GM18505 (cell line): ENCODE measurements around the gene MRPL43.
"Not testable (repeated sequence)": the region's sequence is repeated elsewhere in the genome, so short reads cannot be mapped to it uniquely, and the experiment has no call there.

Source experiments
- ATAC-seq: cut with Tn5 transposase; IDR thresholded peaks from one replicate; pipeline ENCODE4 v1.9.1; 2021; ENCODE audit not compliant: unreplicated experiment
- POLR2A ChIP-seq: IDR thresholded peaks from 4 replicates; pipeline ENCODE4 v1.6.1; 2011; ENCODE audit warnings: borderline replicate concordance; ENCODE audit not compliant: insufficient read depth, insufficient read length; ENCODE audit errors: extremely low read depth

MRPL43 gene

GRCh38 chr10:100978121-100978900, 9.0 kb downstream of the MRPL43 start:
- ATAC-seq, result no peak
- TF ChIP-seq POLR2A, result no peak

- no peak for TF ChIP-seq POLR2A
- no peak for ATAC-seq
These were observed 9.9 kb downstream of the MRPL43 start for GRCh38 chr10:100977436-100977835.

- TF ChIP-seq POLR2A, result no peak
- ATAC-seq, result no peak
These were observed 10.4 kb downstream of the MRPL43 start for GRCh38 chr10:100976906-100977305.

GRCh38 chr10:100975397-100975796, 11.9 kb downstream of the MRPL43 start:
- ATAC-seq, result not testable (repeated sequence)

GRCh38 chr10:100972904-100973535, 14.3 kb downstream of the MRPL43 start:
- no peak for ATAC-seq
- TF ChIP-seq POLR2A, result no peak

- no peak for ATAC-seq
- TF ChIP-seq POLR2A, result no peak
These were observed 15.0 kb downstream of the MRPL43 start for GRCh38 chr10:100972115-100972903.

- no peak for TF ChIP-seq POLR2A
- no peak for ATAC-seq
These were observed 16.1 kb downstream of the MRPL43 start for GRCh38 chr10:100970914-100971811.

- no peak for TF ChIP-seq POLR2A
- no peak for ATAC-seq
These were observed 17.0 kb downstream of the MRPL43 start for GRCh38 chr10:100970076-100970913.

GRCh38 chr10:100969187-100970075, 17.9 kb downstream of the MRPL43 start, which contains the start of gene SEMA4G:
Gene SEMA4G (plus strand): TSS chr10:100969504. CDS start chr10:100972913, 3,409 bp downstream.
- ATAC-seq, result no peak
- TF ChIP-seq POLR2A, result no peak

- ATAC-seq, result no peak
- no peak for TF ChIP-seq POLR2A
These were observed 18.5 kb downstream of the MRPL43 start for GRCh38 chr10:100968863-100969186.

- ATAC-seq, result no peak
- TF ChIP-seq POLR2A, result no peak
These were observed 19.1 kb downstream of the MRPL43 start for GRCh38 chr10:100968062-100968736.

- no peak for TF ChIP-seq POLR2A
- no peak for ATAC-seq
These were observed 20.0 kb downstream of the MRPL43 start for GRCh38 chr10:100967332-100967731.
